Tibial nerve (tissue), 4 donors: ENCODE results near the gene BMAL1. TPM values are rescaled to one million over a fixed set of nuclear protein-coding genes. Genes with fewer than 3 reads are reported as not detected.

Experiments used
- DNase-seq, 2 donors: peaks; one replicate each; pipeline ENCODE4 v3.0.0-alpha.2; 2019; ENCODE audit warnings: low spot score in 2 of 2
- H3K27ac ChIP-seq, 4 donors: fragments of 200-600 bp; sonication (generic) in 3 of 4; one replicate each; pipeline ENCODE4 v1.5.1; 2017 to 2019; ENCODE audit warnings: mild to moderate bottlenecking in 1 of 4
- H3K27me3 ChIP-seq, 2 donors: fragments of 200-600 bp; sonication (generic) in 1 of 2; one replicate each; pipeline versions ENCODE4 v1.5.1 to v1.6.0; 2017 to 2019
- H3K36me3 ChIP-seq, 3 donors: fragments of 200-600 bp; sonication (generic); one replicate each; pipeline ENCODE4 v1.5.1; 2018 to 2019
- H3K4me1 ChIP-seq, 4 donors: fragments of 200-600 bp; sonication (generic) in 3 of 4; one replicate each; pipeline ENCODE4 v1.5.1; 2017 to 2019
- H3K4me3 ChIP-seq, 4 donors: fragments of 200-600 bp; sonication (generic) in 3 of 4; one replicate each; pipeline ENCODE4 v1.5.1; 2017 to 2019; ENCODE audit warnings: mild to moderate bottlenecking in 1 of 4, moderate library complexity in 1 of 4
- H3K9me3 ChIP-seq, 4 donors: fragments of 200-600 bp; sonication (generic) in 3 of 4; one replicate each; pipeline ENCODE4 v1.5.1; 2017 to 2019
- CTCF ChIP-seq, 5 experiments: fragments of 200-600 bp in 3 of 5; fragments of 450-650 bp in 2 of 5; sonication (generic) in 3 of 5; IDR thresholded peaks; one replicate each; pipeline ENCODE4 v1.5.1; 2016 to 2019; ENCODE audit warnings: antibody characterized with exemption in 5 of 5, mild to moderate bottlenecking in 3 of 5, moderate library complexity in 2 of 5
- EP300 ChIP-seq, 2 donors: sonication (generic); formaldehyde crosslinking; IDR thresholded peaks; one replicate each; pipeline ENCODE4 v1.6.1; 2017; ENCODE audit warnings: antibody characterized with exemption in 2 of 2, mild to moderate bottlenecking in 1 of 2
- POLR2A ChIP-seq, 2 donors: fragments of 450-650 bp; IDR thresholded peaks; one replicate each; pipeline ENCODE4 v1.6.1; 2017; ENCODE audit warnings: antibody characterized with exemption in 2 of 2, mild to moderate bottlenecking in 2 of 2, moderate library complexity in 2 of 2
- WGBS, 2 donors: methylation state at CpG; one replicate each; pipeline ENCODE4 v1.1.5; 2018; 5-methylcytosine and 5-hydroxymethylcytosine counted together
- total RNA-seq, 4 donors: library from RNA; depleted of rRNA; stranded (reverse); fragments of >200 nt; gene quantifications; one replicate each; pipeline ENCODE4 v1.1.0, GENCODE V29; 2016

The BMAL1 gene
- total RNA-seq, 4 donors from 2014 or later: 34.5 to 61.2 (median 58.0) TPM

GRCh38 chr11:13309156-13309555 is 31.6 kb downstream of the BMAL1 start:
- H3K4me1 ChIP-seq: peaks cover 0 to 30% (median 4%) of the 10 kb centered on the region in 4 donors
- peaks cover 0 to 17% (median 0%) of the 10 kb centered on the region in 3 donors for H3K36me3 ChIP-seq
- WGBS, 2 donors: 92 to 94% methylated on average over 4 of the region's 4 CpGs
- TF ChIP-seq EP300 (IDR thresholded peaks at IDR 0.05) (no peak), CTCF (IDR thresholded peaks at IDR 0.05) (no peak), POLR2A (IDR thresholded peaks at IDR 0.05) (no peak)
- no peaks in the 10 kb centered on the region for H3K9me3 ChIP-seq
- DNase-seq: no peak
- no peak overlapping the region for H3K27ac ChIP-seq
- no peak overlapping the region for H3K4me3 ChIP-seq
- no peaks in the 10 kb centered on the region for H3K27me3 ChIP-seq

- no peak for DNase-seq
- 95 to 97% methylated on average over 6 of the region's 6 CpGs for WGBS, 2 donors
- Histone ChIP-seq H3K27ac (no peak overlapping the region), H3K9me3 (no peaks in the 10 kb centered on the region), H3K4me1 (peaks cover 0 to 31% (median 6%) of the 10 kb centered on the region in 4 donors), H3K27me3 (no peaks in the 10 kb centered on the region), H3K36me3 (peaks cover 0 to 17% (median 0%) of the 10 kb centered on the region in 3 donors), H3K4me3 (no peak overlapping the region)
- TF ChIP-seq EP300 (IDR thresholded peaks at IDR 0.05) (no peak), POLR2A (IDR thresholded peaks at IDR 0.05) (no peak), CTCF (IDR thresholded peaks at IDR 0.05) (no peak)
Measured at GRCh38 chr11:13310443-13310842, 32.9 kb downstream of the BMAL1 start.

- WGBS, 2 donors: 83 to 87% methylated on average over 3 of the region's 3 CpGs
Measured at GRCh38 chr11:13311570-13311969, 34.0 kb downstream of the BMAL1 start.

GRCh38 chr11:13313005-13313819 is 35.6 kb downstream of the BMAL1 start:
- peaks cover 0 to 17% (median 0%) of the 10 kb centered on the region in 3 donors for H3K36me3 ChIP-seq
- no peak overlapping the region for H3K4me3 ChIP-seq
- TF ChIP-seq EP300 (IDR thresholded peaks at IDR 0.05) (no peak), CTCF (IDR thresholded peaks at IDR 0.05) (no peak), POLR2A (IDR thresholded peaks at IDR 0.05) (no peak)
- 79 to 84% methylated on average over 16 of the region's 16 CpGs for WGBS, 2 donors
- H3K27me3 ChIP-seq: no peaks in the 10 kb centered on the region
- no peaks in the 10 kb centered on the region for H3K9me3 ChIP-seq
- no peak overlapping the region for H3K27ac ChIP-seq
- peaks cover 0 to 48% (median 19%) of the 10 kb centered on the region in 4 donors for H3K4me1 ChIP-seq
- no peak for DNase-seq

More at GRCh38 chr11:13311570-13311969, 34.0 kb downstream of the BMAL1 start:
- no peak for DNase-seq
- TF ChIP-seq EP300 (IDR thresholded peaks at IDR 0.05) (no peak), POLR2A (IDR thresholded peaks at IDR 0.05) (no peak), CTCF (IDR thresholded peaks at IDR 0.05) (no peak)
- H3K36me3 ChIP-seq: peaks cover 0 to 17% (median 0%) of the 10 kb centered on the region in 3 donors
- no peaks in the 10 kb centered on the region for H3K27me3 ChIP-seq
- peaks cover 0 to 32% (median 8%) of the 10 kb centered on the region in 4 donors for H3K4me1 ChIP-seq
- no peak overlapping the region for H3K27ac ChIP-seq
- H3K4me3 ChIP-seq: no peak overlapping the region
- H3K9me3 ChIP-seq: no peaks in the 10 kb centered on the region

- WGBS, 2 donors: 77 to 78% methylated on average over 2 of the region's 2 CpGs
- DNase-seq: no peak
- Histone ChIP-seq H3K4me3 (no peak overlapping the region), H3K4me1 (peaks cover 0 to 64% (median 30%) of the 10 kb centered on the region in 4 donors), H3K27me3 (no peaks in the 10 kb centered on the region), H3K36me3 (peaks cover 0 to 16% (median 0%) of the 10 kb centered on the region in 3 donors), H3K9me3 (no peaks in the 10 kb centered on the region), H3K27ac (no peak overlapping the region)
- TF ChIP-seq CTCF (IDR thresholded peaks at IDR 0.05): no peak
- TF ChIP-seq POLR2A (IDR thresholded peaks at IDR 0.05): no peak
- no peak for TF ChIP-seq EP300 (IDR thresholded peaks at IDR 0.05)
Measured at GRCh38 chr11:13314676-13315394, 37.2 kb downstream of the BMAL1 start.
